ENCODE data around the gene MTF1.

MTF1 gene

GRCh38 chr1:37867784-37868183 lies 8.4 kb upstream of the MTF1 start:
- DNase-seq, result no peak

- DNase-seq, result no peak
Observed at GRCh38 chr1:37866491-37866890, 7.1 kb upstream of the MTF1 start.

- DNase-seq, result no peak
Observed at GRCh38 chr1:37865348-37866120, 6.1 kb upstream of the MTF1 start.

- no peak for DNase-seq
Observed at GRCh38 chr1:37862330-37862729, 2.9 kb upstream of the MTF1 start.

- DNase-seq, result no peak
Observed at GRCh38 chr1:37861151-37861550, 1.8 kb upstream of the MTF1 start.

- DNase-seq, result no peak
Observed at GRCh38 chr1:37860346-37860666, 914 bp upstream of the MTF1 start.

- no peak for DNase-seq
Observed at GRCh38 chr1:37858931-37859506, 373 bp downstream of the MTF1 start.

GRCh38 chr1:37854406-37854805 lies 5.0 kb downstream of the MTF1 start:
- no peak for DNase-seq

- no peak for DNase-seq
Observed at GRCh38 chr1:37853157-37853556, 6.2 kb downstream of the MTF1 start.

GRCh38 chr1:37851782-37852210 lies 7.6 kb downstream of the MTF1 start:
- no peak for DNase-seq

- no peak for DNase-seq
Observed at GRCh38 chr1:37851262-37851661, 8.1 kb downstream of the MTF1 start.

GRCh38 chr1:37850352-37850955 lies 8.9 kb downstream of the MTF1 start:
- DNase-seq, result no peak

GRCh38 chr1:37849480-37849879 lies 9.9 kb downstream of the MTF1 start:
- DNase-seq, result no peak

- no peak for DNase-seq
Observed at GRCh38 chr1:37846647-37847339, 12.6 kb downstream of the MTF1 start.

- DNase-seq, result no peak
Observed at GRCh38 chr1:37845786-37846185, 13.6 kb downstream of the MTF1 start.

GRCh38 chr1:37845049-37845646 lies 14.2 kb downstream of the MTF1 start:
- no peak for DNase-seq

GRCh38 chr1:37844536-37844935 lies 14.9 kb downstream of the MTF1 start:
- DNase-seq, result no peak

GRCh38 chr1:37841652-37842051 lies 17.7 kb downstream of the MTF1 start:
- no peak for DNase-seq

GRCh38 chr1:37840711-37841110 lies 18.7 kb downstream of the MTF1 start:
- DNase-seq, result no peak

GRCh38 chr1:37839676-37840075 lies 19.7 kb downstream of the MTF1 start:
- DNase-seq, result no peak

- DNase-seq, result no peak
Observed at GRCh38 chr1:37836788-37837187, 22.6 kb downstream of the MTF1 start.

- DNase-seq, result no peak
Observed at GRCh38 chr1:37831809-37832208, 27.6 kb downstream of the MTF1 start.

- no peak for DNase-seq
Observed at GRCh38 chr1:37831109-37831508, 28.3 kb downstream of the MTF1 start.

Measured in effector CD8-positive, alpha-beta T cell (primary cell).